WERI-Rb-1 (cell line): ENCODE results near the gene LCN1.

Source experiments
- DNase-seq: peaks from one replicate; pipeline ENCODE4 v3.0.0-alpha.2; 2020
- H3K27ac ChIP-seq: fragments of 250-450 bp; sonication (Bioruptor Pico); 2 replicates; pipeline ENCODE4 v1.5.1; 2020; ENCODE audit warnings: mild to moderate bottlenecking, moderate library complexity
- H3K27me3 ChIP-seq: fragments of 250-450 bp; sonication (Bioruptor Pico); 2 replicates; pipeline ENCODE4 v1.5.1; 2021; ENCODE audit warnings: mild to moderate bottlenecking, low read depth, moderate library complexity; ENCODE audit not compliant: insufficient read depth, severe bottlenecking
- H3K36me3 ChIP-seq: fragments of 250-450 bp; sonication (Bioruptor Pico); 2 replicates; pipeline ENCODE4 v1.5.1; 2020; ENCODE audit warnings: mild to moderate bottlenecking, moderate library complexity
- H3K4me3 ChIP-seq: 2 replicates; pipeline ENCODE4 v1.5.1; 2011; ENCODE audit warnings: low read depth, mild to moderate bottlenecking, control low read depth, low read length
- H3K9me3 ChIP-seq: fragments of 250-450 bp; sonication (Bioruptor Pico); 2 replicates; pipeline ENCODE4 v1.5.1; 2021; ENCODE audit warnings: mild to moderate bottlenecking, moderate library complexity; ENCODE audit not compliant: severe bottlenecking
- CTCF ChIP-seq: IDR thresholded peaks from 2 replicates; pipeline ENCODE4 v1.5.1; 2011; ENCODE audit warnings: low read depth, mild to moderate bottlenecking, control low read depth, inconsistent platforms, low read length

Gene LCN1

GRCh38 chr9:135487281-135488012 is 33.8 kb upstream of the LCN1 start:
- H3K9me3 ChIP-seq, result no peaks in the 10 kb centered on the region
- no peak overlapping the region for H3K27ac ChIP-seq
- H3K4me3 ChIP-seq, result no peak overlapping the region
- H3K36me3 ChIP-seq, result peaks cover 46% of the 10 kb centered on the region
- DNase-seq, result no peak
- H3K27me3 ChIP-seq, result no peaks in the 10 kb centered on the region
- TF ChIP-seq CTCF, result no peak

- Histone ChIP-seq H3K36me3 (peaks cover 46% of the 10 kb centered on the region), H3K27ac (no peak overlapping the region), H3K27me3 (no peaks in the 10 kb centered on the region), H3K9me3 (no peaks in the 10 kb centered on the region), H3K4me3 (no peak overlapping the region)
- no peak for TF ChIP-seq CTCF
- DNase-seq, result no peak
Measured at GRCh38 chr9:135488013-135488330, 33.3 kb upstream of the LCN1 start.

- Histone ChIP-seq H3K36me3 (peaks cover 41% of the 10 kb centered on the region), H3K9me3 (no peaks in the 10 kb centered on the region), H3K27ac (no peak overlapping the region), H3K4me3 (no peak overlapping the region), H3K27me3 (no peaks in the 10 kb centered on the region)
- DNase-seq, result no peak
- TF ChIP-seq CTCF, result no peak
Measured at GRCh38 chr9:135488527-135488926, 32.7 kb upstream of the LCN1 start.

- no peak for DNase-seq
- H3K27me3 ChIP-seq, result no peaks in the 10 kb centered on the region
- no peak overlapping the region for H3K27ac ChIP-seq
- no peak for TF ChIP-seq CTCF
- H3K9me3 ChIP-seq, result no peaks in the 10 kb centered on the region
- no peak overlapping the region for H3K4me3 ChIP-seq
- peaks cover 33% of the 10 kb centered on the region for H3K36me3 ChIP-seq
Measured at GRCh38 chr9:135489188-135489906, 31.9 kb upstream of the LCN1 start.

- no peak for DNase-seq
- H3K4me3 ChIP-seq, result no peak overlapping the region
- no peak for TF ChIP-seq CTCF
- peaks cover 24% of the 10 kb centered on the region for H3K36me3 ChIP-seq
- no peak overlapping the region for H3K27ac ChIP-seq
- H3K9me3 ChIP-seq, result no peaks in the 10 kb centered on the region
- no peaks in the 10 kb centered on the region for H3K27me3 ChIP-seq
Measured at GRCh38 chr9:135490166-135490870, 30.9 kb upstream of the LCN1 start.
